Activated CD8-positive, alpha-beta T cell treated with anti-CD3 and anti-CD28 coated beads for 36 hours (primary cell): Measurements from ENCODE around the gene TMEM109. TPM values are rescaled to one million over a fixed set of nuclear protein-coding genes. Genes with fewer than 3 reads are reported as not detected.

ENCODE experiments used
- ATAC-seq: fragments of 200-7000 bp; cut with Tn5 transposase; one replicate; pipeline ENCODE4 v1.10.0; 2021; ENCODE audit warnings: mild to moderate bottlenecking, moderate library complexity
- CTCF ChIA-PET: fragments of 350-600 bp; sonication (Branson Sonifier 250); formaldehyde crosslinking; loops from one replicate; lab custom pipeline; 2021; ENCODE audit warnings: antibody characterized with exemption; lab: Charles Lee
- POLR2A ChIA-PET: fragments of 350-600 bp; sonication (Branson Sonifier 250); formaldehyde crosslinking; loops from one replicate; lab custom pipeline; 2021; ENCODE audit warnings: antibody characterized with exemption; lab: Charles Lee
- DNase-seq: peaks from one replicate; pipeline ENCODE4 v3.0.0-alpha.2; 2020
- H3K27ac Mint-ChIP-seq: one replicate; pipeline ENCODE4 v1.8.0; 2021; ENCODE audit warnings: mild to moderate bottlenecking, mixed read lengths
- H3K27me3 Mint-ChIP-seq: one replicate; pipeline ENCODE4 v1.8.0; 2021; ENCODE audit warnings: mixed read lengths
- H3K36me3 Mint-ChIP-seq: one replicate; pipeline ENCODE4 v1.8.0; 2021; ENCODE audit warnings: low read depth, mixed read lengths
- H3K4me1 Mint-ChIP-seq: one replicate; pipeline ENCODE4 v1.8.0; 2021; ENCODE audit warnings: low read depth, mixed read lengths
- H3K4me3 Mint-ChIP-seq: one replicate; pipeline ENCODE4 v1.8.0; 2021; ENCODE audit warnings: mild to moderate bottlenecking, moderate library complexity, mixed read lengths
- H3K9me3 Mint-ChIP-seq: one replicate; pipeline ENCODE4 v1.8.0; 2021; ENCODE audit warnings: mixed read lengths
- intact Hi-C: fragments of 100-400 bp; cut with micrococcal nuclease; formaldehyde crosslinking; loops from one replicate; pipeline ENCODE4 v1.10.0; 2022
- total RNA-seq, 2 experiments: library from RNA; stranded (reverse); gene quantifications; one replicate each; pipeline ENCODE4 v1.2.3, GENCODE V29; 2021
- TF ChIP-seq, protein P1 (sequence below): fragments of 200-600 bp; IDR thresholded peaks from one replicate; pipeline ENCODE4 v1.8.0; 2022; ENCODE audit warnings: antibody characterized with exemption, mild to moderate bottlenecking

The TMEM109 gene
- total RNA-seq, 2 experiments from 2014 or later, result 93.2 to 101 TPM

DNA sequence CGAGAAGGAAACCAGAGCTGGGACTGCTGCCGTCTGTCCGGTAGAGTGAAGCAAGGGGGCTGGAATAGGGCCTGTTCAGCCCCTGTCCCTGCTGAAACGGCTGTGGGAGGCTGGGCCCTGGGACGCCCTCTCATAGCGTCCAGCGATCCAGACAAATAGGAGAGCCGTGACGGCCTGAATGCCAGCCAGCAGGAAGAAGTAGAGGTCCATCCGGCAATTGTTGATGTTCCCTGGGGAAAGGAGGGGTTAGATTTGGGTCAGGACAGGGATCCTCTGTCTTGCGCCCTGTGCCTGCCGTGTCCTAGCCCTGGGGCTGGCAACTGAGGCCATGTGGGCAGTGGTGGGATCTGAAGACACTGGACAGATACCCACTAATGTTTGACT lies 23.2 kb downstream of the TMEM109 start:
- TF ChIP-seq, protein P1, sequence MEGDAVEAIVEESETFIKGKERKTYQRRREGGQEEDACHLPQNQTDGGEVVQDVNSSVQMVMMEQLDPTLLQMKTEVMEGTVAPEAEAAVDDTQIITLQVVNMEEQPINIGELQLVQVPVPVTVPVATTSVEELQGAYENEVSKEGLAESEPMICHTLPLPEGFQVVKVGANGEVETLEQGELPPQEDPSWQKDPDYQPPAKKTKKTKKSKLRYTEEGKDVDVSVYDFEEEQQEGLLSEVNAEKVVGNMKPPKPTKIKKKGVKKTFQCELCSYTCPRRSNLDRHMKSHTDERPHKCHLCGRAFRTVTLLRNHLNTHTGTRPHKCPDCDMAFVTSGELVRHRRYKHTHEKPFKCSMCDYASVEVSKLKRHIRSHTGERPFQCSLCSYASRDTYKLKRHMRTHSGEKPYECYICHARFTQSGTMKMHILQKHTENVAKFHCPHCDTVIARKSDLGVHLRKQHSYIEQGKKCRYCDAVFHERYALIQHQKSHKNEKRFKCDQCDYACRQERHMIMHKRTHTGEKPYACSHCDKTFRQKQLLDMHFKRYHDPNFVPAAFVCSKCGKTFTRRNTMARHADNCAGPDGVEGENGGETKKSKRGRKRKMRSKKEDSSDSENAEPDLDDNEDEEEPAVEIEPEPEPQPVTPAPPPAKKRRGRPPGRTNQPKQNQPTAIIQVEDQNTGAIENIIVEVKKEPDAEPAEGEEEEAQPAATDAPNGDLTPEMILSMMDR, result no peak
- Mint-ChIP-seq H3K27ac (no peak overlapping the region), H3K27me3 (peaks cover 1% of the 10 kb centered on the region), H3K4me3 (no peak overlapping the region), H3K9me3 (no peaks in the 10 kb centered on the region), H3K4me1 (no peaks in the 10 kb centered on the region), H3K36me3 (no peaks in the 10 kb centered on the region)
- ATAC-seq (no peak), DNase-seq (no peak)
- POLR2A ChIA-PET, result no interaction called here
- intact Hi-C loops, result no loop called here
- CTCF ChIA-PET, result no interaction called here

DNA sequence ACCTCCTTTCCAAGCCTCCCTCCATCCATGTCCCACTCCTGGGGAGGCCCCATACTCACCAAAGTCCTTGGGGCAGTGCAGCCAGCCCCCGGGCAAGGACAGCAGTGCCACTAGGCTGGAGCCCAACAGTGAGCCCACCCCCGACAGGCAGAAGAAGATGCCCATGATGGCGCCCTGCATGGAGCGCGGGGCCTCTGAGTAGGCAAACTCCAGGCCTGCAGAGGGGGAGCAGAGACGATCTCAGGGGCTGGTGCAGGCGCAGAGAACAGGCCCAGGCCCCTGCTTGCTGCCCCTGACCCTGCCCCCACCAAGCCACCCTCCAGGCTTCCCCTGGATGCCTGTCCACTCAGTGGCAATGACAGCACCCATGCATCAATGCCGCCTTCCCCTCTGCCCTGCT lies 23.9 kb downstream of the TMEM109 start:
- CTCF ChIA-PET, result no interaction called here
- peaks cover 1% of the 10 kb centered on the region for H3K27me3 Mint-ChIP-seq
- DNase-seq (no peak), ATAC-seq (no peak)
- no peak overlapping the region for H3K4me3 Mint-ChIP-seq
- H3K9me3 Mint-ChIP-seq, result no peaks in the 10 kb centered on the region
- POLR2A ChIA-PET, result no interaction called here
- intact Hi-C loops, result no loop called here
- no peaks in the 10 kb centered on the region for H3K36me3 Mint-ChIP-seq
- no peaks in the 10 kb centered on the region for H3K4me1 Mint-ChIP-seq
- no peak overlapping the region for H3K27ac Mint-ChIP-seq
- TF ChIP-seq, protein P1, result no peak

DNA sequence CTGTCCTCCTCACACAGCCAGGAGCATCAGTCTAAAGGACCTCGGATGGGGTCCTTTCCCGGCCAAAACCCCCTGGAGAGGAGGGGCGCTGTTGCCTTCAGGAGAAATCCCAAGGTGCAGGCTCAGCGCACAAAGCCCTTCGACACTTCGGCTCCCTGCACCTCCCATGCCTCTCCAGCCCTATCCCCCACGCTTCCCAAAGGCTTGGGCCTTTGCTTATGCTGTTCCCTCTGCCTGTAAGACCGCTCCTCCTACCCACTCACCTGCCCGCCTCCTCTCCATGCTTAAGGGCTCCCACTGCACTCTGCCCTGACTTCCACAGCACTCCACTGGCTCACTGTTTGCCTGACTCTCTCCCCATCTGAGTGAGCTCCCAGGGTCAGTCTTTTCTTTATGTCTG lies 24.5 kb downstream of the TMEM109 start:
- ATAC-seq, result no peak
- intact Hi-C loops, result no loop called here
- Mint-ChIP-seq H3K36me3 (no peaks in the 10 kb centered on the region), H3K27ac (no peak overlapping the region), H3K27me3 (peaks cover 1% of the 10 kb centered on the region), H3K9me3 (no peaks in the 10 kb centered on the region), H3K4me3 (no peak overlapping the region), H3K4me1 (no peaks in the 10 kb centered on the region)
- ChIA-PET CTCF (no interaction called here), POLR2A (no interaction called here)
- DNase-seq, result no peak
- TF ChIP-seq, protein P1, result no peak

DNA sequence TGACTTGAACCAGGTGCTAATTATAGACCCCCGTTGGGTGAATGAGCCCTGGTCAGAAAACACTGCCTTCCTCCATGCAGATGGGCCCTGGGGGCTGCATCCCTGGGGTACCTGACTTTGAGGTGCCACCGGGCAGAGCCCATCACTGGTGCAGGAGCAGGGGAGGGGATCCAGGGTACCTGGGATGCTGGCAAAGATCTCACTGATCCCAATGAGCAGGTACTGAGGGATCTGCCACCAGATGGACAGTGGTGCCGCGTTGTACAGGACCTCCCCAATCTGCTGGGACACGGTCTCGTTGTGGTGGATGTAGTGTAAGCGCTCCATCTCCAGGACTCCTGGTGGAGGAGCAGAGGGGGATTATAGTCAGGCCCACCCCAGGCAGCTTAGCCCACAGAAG lies 25.3 kb downstream of the TMEM109 start:
- intact Hi-C loops, result no loop called here
- DNase-seq, result no peak
- ATAC-seq, result no peak
- no peaks in the 10 kb centered on the region for H3K36me3 Mint-ChIP-seq
- TF ChIP-seq, protein P1, result no peak
- ChIA-PET POLR2A (no interaction called here), CTCF (interaction anchor here (1.1 to 2.3 kb wide), 4 partner anchors 11 to 30 kb away, joined by 3 to 5 read pairs (median 4); no protein-coding TSS in a partner anchor)
- H3K4me1 Mint-ChIP-seq, result no peaks in the 10 kb centered on the region
- H3K27me3 Mint-ChIP-seq, result no peaks in the 10 kb centered on the region
- H3K27ac Mint-ChIP-seq, result no peak overlapping the region
- no peaks in the 10 kb centered on the region for H3K9me3 Mint-ChIP-seq
- no peak overlapping the region for H3K4me3 Mint-ChIP-seq

DNA sequence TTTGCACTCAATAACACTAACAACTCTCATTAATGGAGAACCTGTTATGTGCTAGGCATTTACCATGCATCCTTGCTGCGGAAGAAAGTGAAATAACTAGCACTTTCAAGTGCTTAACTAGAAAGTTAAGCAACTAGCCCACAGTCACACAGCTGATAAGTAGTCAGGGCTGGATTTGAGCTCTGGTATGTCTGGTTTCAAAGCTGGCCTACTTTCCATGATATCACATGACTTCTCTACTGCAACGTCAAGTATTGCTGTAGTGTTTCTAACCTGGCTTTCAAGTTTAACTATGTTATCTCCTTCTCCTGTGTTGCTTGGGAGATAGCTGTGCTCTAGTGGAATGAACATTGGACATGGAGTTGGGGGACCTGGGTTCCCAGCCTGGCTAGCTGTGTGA lies 25.9 kb downstream of the TMEM109 start:
- no peaks in the 10 kb centered on the region for H3K36me3 Mint-ChIP-seq
- H3K4me1 Mint-ChIP-seq, result no peaks in the 10 kb centered on the region
- POLR2A ChIA-PET, result interaction anchor here (0.6 to 2.4 kb wide), 3 partner anchors 10 to 190 kb away, joined by 3 to 8 read pairs (median 3); no protein-coding TSS in a partner anchor
- H3K27me3 Mint-ChIP-seq, result no peaks in the 10 kb centered on the region
- TF ChIP-seq, protein P1, result no peak
- ATAC-seq (no peak), DNase-seq (no peak)
- intact Hi-C loops, result no loop called here
- H3K9me3 Mint-ChIP-seq, result no peaks in the 10 kb centered on the region
- H3K4me3 Mint-ChIP-seq, result no peak overlapping the region
- CTCF ChIA-PET, result interaction anchor here (0.8 to 2.3 kb wide), 11 partner anchors 9 to 247 kb away, joined by 3 to 7 read pairs (median 3); no protein-coding TSS in a partner anchor
- H3K27ac Mint-ChIP-seq, result no peak overlapping the region
